NCI-H1092 (cell line): ENCODE results near the gene MIA.
"Not testable (repeated sequence)": the region's sequence is repeated elsewhere in the genome, so short reads cannot be mapped to it uniquely, and the experiment has no call there.

Experiments used
- DNase-seq: peaks from one replicate; lab custom pipeline; 2025; lab: John Stamatoyannopoulos, UW

MIA gene

GRCh38 chr19:40750874-40751537, 24.3 kb upstream of the MIA start, which contains the start of gene SNRPA:
SNRPA (plus strand) TSS chr19:40751203; CDS start chr19:40751409, 206 bp downstream.
- peak; percentile 93 for DNase-seq

GRCh38 chr19:40752257-40752781, 23.0 kb upstream of the MIA start:
- DNase-seq = no peak

DNA sequence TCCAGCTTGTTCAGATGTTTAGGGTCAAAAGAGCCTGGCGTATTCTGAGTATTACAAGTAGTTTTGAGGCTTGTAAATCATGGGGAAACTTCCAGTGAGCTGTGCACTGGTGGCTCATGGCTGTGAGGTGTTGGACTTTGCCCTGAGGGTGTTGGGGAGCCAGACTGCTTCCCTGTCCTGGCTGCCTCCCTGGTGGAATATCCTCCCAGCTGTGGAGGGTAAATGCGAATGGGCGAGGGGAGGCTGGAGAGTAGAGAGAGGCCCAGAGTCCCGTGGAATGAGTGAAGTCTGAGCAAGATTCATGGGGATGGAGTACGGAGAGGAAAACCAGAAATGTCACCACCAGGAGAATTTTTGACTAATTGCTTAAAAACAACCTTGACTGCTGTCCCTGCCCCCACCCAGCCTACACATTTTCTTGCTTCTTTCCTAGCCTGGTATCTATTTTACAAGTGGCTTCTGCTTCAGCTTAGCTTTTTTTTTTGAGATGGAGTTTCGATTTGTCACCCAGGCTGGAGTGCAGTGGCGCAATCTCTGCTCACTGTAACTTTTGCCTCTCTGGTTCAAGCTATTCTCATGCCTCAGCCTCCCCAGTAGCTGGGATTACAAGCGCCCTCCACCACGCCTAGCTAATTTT, 20.6 kb upstream of the MIA start:
- DNase-seq = no peak

DNA sequence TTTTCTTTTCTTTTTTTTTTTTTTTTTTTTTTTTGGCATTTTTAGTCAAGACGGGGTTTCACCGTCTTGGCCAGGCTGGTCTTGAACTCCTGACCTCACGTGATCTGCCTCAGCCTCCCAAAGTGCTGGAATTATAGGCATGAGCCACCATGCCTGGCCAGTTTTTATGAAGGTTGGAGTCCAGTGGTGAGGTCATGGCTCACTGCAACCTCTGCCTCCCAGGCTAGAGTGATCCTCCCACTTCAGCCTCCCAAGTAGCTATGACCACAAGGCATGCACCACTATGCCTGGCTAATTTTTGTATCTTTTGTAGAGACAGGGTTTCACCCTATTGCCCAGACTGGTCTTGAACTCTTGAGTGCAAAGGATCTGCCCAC, 20.1 kb upstream of the MIA start:
- DNase-seq = no peak

GRCh38 chr19:40755791-40756190, 19.5 kb upstream of the MIA start:
- DNase-seq = no peak

DNA sequence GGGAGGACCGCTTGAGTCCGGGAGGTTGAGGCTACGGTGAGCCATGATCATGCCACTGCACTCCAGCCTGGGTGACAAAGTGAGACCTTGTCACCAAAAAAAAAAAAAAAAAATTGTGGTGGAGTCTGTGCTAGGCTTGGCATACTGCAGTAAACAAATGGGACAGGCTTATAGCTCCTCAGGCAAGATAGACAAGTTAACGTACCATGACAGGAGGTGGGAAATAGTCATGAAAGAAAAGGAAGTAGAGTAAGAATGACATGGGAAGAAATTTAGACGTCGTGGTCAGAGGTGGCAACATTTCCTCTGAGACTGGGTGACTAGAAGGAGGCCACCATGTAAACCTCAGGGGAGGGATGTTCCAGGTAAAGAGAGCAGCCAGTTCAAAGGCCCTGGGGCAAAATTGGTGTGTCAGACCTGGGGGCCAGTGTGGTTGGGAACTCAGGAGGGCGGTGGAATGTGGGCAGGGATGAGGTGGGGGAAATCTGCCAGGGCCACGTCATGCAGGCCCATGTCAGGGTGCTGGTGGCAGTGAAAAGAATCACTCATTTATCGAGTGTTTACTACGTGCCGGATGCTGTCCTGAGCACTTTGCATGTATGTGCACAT, 18.7 kb upstream of the MIA start:
- DNase-seq = no peak

DNA sequence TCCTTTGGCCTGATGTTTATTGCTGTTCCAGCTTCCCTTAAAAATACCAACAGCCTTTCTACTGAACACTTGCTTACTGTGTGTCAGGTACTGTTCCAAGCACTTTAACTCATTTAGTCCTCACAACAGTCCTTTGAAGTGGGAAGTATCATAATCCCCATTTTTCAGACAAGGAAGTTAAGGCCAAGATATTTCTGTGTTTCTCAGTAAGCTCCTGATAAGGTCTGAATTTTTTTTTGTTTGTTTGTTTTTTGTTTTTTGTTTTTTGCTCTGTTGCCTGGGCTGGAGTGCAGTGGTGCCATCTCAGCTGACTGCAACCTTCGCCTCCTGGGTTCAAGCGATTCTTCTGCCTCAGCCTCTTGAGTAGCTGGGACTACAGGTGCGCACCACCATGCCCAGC, 16.8 kb upstream of the MIA start:
- DNase-seq = no peak

- DNase-seq = no peak
Measured at GRCh38 chr19:40759352-40759751, 16.0 kb upstream of the MIA start.

GRCh38 chr19:40762754-40763470, 12.4 kb upstream of the MIA start:
- DNase-seq = no peak

DNA sequence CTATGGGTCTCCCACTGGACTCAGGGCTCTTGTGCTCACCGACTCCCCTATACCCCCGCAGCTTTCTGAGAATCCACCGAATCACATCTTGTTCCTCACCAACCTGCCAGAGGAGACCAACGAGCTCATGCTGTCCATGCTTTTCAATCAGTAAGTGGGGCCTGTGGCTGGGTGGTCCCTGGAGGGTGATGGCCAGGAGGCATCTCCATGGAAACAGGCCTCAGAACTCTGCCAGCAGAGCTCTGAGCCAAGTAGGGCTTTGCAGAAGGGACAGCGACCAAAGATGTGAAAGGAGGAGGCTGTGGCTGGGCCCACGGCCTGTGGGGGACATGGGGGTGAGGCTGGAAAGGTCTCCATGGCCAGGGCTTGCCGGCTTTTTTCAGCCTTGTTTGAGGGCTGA, 11.8 kb upstream of the MIA start:
- DNase-seq = no peak

- DNase-seq = no peak
Measured at GRCh38 chr19:40763963-40764362, 11.4 kb upstream of the MIA start.

DNA sequence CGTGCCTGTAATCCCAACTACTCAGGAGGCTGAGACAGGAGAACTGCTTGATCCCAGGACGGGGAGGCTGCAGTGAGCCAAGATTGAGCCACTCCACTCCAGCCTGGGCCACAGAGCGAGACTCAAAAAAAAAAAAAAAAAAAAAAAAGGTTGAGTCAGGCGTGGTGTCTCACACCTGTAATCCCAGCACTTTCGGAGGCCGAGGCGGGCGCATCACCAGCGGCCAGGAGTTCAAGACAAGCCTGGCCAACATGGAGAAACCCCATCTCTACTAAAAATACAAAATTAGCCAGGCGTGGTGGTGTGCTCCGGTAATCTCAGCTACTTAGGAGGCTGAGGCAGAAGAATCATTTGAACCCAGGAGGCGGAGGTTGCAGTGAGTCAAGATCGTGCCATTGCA, 8.9 kb upstream of the MIA start:
- not testable (repeated sequence) for DNase-seq

GRCh38 chr19:40768869-40769268, 6.5 kb upstream of the MIA start:
- no peak for DNase-seq

GRCh38 chr19:40771101-40771862, 4.0 kb upstream of the MIA start:
- not testable (repeated sequence) for DNase-seq

GRCh38 chr19:40775632-40776022, 306 bp downstream of the MIA start:
- no peak for DNase-seq

DNA sequence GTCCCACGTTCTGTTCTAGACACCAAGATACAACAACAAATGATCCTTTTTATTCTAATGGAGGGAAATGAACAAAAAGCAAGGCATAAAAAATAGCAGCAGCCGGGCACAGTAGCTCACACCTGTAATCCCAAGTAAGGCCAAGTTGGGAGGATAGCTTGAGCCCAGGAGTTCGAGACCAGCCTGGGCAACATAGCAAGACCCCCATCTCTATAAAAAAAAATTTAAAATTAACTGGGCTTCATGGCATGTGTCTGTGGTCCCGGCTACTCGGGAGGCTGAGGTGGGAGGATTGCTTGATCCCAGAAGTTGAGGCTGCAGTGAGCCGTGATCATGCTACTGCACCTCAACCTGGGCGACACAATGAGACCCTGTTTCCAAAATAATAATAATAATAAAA, 1.0 kb downstream of the MIA start:
- no peak for DNase-seq

DNA sequence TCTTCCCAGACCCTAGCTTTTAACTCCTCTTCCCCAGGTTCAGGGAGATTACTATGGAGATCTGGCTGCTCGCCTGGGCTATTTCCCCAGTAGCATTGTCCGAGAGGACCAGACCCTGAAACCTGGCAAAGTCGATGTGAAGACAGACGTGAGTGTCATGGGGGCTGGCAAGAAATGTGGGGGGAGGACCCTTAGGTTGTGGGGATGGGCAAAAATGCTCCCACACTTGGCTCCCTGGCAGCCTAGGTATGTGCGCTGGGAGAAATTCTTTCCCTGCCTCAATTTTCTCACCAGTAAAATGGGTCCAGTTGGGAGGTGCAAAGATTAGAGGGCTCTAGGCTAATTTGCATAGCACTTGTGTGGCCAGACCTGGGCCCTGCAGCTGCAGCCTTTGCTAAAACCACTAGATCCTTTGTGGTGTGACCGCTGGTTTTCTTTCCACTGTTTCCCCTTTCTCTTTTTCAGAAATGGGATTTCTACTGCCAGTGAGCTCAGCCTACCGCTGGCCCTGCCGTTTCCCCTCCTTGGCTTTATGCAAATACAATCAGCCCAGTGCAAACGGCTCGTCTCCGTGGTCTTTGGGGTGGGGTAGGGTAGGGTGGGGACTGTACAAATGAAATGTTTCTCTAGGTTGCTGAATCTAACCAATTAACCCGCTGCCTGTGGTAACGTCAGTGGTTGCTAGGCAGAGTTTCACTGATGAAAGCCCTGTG, 1.8 kb downstream of the MIA start:
- DNase-seq = peak; percentile 84

DNA sequence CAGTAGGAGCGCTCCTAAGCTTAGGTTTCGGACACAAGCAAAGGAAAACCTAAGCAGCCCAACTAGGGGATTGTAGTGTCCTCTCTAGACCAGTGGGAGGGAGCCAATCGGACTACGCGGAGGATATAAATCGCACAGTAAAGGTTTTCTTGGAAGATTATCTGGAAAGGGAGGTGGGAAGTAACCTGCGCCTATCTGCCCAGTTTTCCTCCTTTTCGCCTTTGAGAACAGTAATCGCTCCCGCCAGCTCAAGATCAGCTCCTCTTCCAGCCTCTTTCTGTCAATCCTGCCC, 2.3 kb downstream of the MIA start:
- no peak for DNase-seq

DNA sequence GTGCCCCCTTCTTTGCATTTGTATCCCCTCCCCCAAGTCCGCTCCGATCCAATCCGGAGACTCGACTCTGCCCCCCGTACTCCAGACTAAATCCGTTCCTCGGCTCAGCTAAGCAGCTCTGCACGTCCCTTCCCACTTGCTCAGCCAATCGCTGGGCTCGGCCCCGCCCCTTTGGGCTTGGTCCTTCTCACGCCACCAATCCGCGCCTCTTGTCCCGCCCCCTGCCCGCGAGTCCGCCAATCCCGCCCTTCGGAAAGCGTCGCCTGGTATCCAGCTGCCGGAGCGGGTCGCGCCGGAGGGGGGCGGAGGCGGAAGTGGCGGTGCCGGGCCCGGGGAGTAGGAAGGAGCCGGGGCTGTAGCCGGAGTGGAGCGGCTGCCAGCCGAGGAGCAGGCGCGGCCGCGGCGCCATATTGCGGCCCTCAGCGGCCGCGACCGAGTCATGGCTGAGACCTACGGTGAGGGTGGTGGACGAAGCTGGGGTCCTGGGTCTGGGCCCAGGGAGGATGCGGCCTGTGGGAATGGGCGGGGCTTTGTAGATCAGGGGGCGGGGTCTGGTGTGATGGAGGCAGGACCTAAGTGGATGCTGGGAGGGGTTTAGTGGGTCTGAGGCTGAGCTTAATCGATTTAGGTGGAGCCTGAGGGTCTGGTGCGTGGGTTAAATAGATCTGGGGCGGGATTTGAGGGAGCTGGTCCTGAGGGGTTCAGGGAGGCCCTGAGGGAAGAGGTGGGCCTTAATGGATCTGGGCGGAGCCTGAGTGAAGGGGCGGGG, 2.8 kb downstream of the MIA start, which contains the start of gene RAB4B:
RAB4B (plus strand) TSS at position 311 of the 769 bp plus-strand sequence; CDS start at position 440, 129 bp downstream.
- peak; percentile 98 for DNase-seq

DNA sequence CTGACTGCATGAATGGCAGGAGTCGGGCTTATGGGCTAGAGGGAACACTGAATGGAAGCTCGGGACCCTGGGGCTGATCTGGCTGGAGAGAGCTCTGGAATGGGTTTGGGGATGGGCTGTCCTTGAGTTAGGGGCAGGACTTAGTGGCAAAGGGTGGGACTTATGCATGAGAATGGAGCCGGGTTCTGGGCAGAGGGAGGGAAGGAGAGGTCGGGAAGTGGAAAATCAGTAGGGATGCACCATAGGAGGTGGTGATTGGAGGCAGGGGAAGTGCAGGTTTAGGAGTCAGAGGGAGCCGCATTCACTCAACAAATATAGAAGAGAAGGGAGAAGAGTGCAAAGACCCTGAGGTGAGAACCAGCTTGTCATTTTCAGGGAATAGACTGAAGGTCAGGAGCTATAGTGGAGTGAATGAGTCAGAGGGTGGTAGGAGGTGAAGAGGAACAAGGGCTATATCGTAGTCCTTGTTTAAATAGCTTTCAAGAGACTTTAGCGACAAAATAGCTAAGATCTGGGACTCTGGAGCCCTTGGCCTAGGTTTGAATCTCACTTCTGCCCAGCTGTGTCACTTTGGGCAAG, 3.5 kb downstream of the MIA start:
- DNase-seq = no peak
